HEK293 (cell line): ENCODE results near the gene RPS10.
A peak's percentile ranks its signal among the peaks of the same experiment; 100 is the strongest.

Experiments used
- CTCF ChIA-PET: fragments of 350-600 bp; formaldehyde crosslinking; extraction: SDS; loops from one replicate; lab custom pipeline; 2021; ENCODE audit warnings: antibody characterized with exemption; lab: Yijun Ruan, JAX
- POLR2A ChIA-PET: fragments of 300-600 bp; formaldehyde crosslinking; extraction: SDS; loops from one replicate; lab custom pipeline; 2020; ENCODE audit warnings: antibody characterized with exemption, inconsistent platforms; lab: Yijun Ruan, JAX
- H3K27ac ChIP-seq: fragments of 200-500 bp; sonication (Bioruptor generic); 2 replicates; pipeline ENCODE4 v1.5.1; 2014; ENCODE audit warnings: low read depth, low read length, control low read depth, inconsistent platforms; ENCODE audit errors: extremely low read depth
- H3K36me3 ChIP-seq, 2 experiments: fragments of 200-500 bp in 1 of 2; sonication (Bioruptor generic) in 1 of 2; 1 replicate in 1 of 2; 2 replicates in 1 of 2; pipeline ENCODE4 v1.5.1; 2014 to 2017; ENCODE audit warnings: inconsistent platforms in 2 of 2, low read length in 2 of 2; ENCODE audit not compliant: control insufficient read depth in 2 of 2, insufficient read depth in 1 of 2
- H3K4me1 ChIP-seq: fragments of 200-500 bp; sonication (Bioruptor generic); 2 replicates; pipeline ENCODE4 v1.5.1; 2014; ENCODE audit warnings: mild to moderate bottlenecking, low read length, inconsistent platforms; ENCODE audit not compliant: control insufficient read depth, insufficient read depth
- H3K4me3 ChIP-seq: 2 replicates; pipeline ENCODE4 v1.5.1; 2011; ENCODE audit warnings: low read depth, mild to moderate bottlenecking, control low read depth, low read length, moderate library complexity
- H3K9me3 ChIP-seq: fragments of 200-500 bp; sonication (Bioruptor generic); 2 replicates; pipeline ENCODE4 v1.5.1; 2014; ENCODE audit warnings: low read depth, low read length, inconsistent platforms; ENCODE audit not compliant: control insufficient read depth, insufficient read depth
- BCL6B ChIP-seq: fragments of 450-650 bp; formaldehyde crosslinking; IDR thresholded peaks from 2 replicates; pipeline ENCODE4 v1.5.1; 2017; ENCODE audit warnings: missing biosample characterization, missing genetic modification characterization
- GLI4 ChIP-seq: fragments of 450-650 bp; formaldehyde crosslinking; IDR thresholded peaks from 2 replicates; pipeline ENCODE4 v1.5.1; 2016; ENCODE audit warnings: missing biosample characterization, missing genetic modification characterization
- MZF1 ChIP-seq: fragments of 450-650 bp; formaldehyde crosslinking; IDR thresholded peaks from 2 replicates; pipeline ENCODE4 v1.5.1; 2017; ENCODE audit warnings: missing biosample characterization, missing genetic modification characterization, borderline replicate concordance
- PRDM1 ChIP-seq: fragments of 450-650 bp; formaldehyde crosslinking; IDR thresholded peaks from 2 replicates; pipeline ENCODE4; 2016; ENCODE audit warnings: missing biosample characterization, missing genetic modification characterization
- REPIN1 ChIP-seq: fragments of 450-650 bp; formaldehyde crosslinking; IDR thresholded peaks from 2 replicates; pipeline ENCODE4 v1.5.1; 2017; ENCODE audit warnings: missing biosample characterization, missing genetic modification characterization, low read depth
- ZBTB48 ChIP-seq: fragments of 450-650 bp; formaldehyde crosslinking; IDR thresholded peaks from 2 replicates; pipeline ENCODE4 v1.5.1; 2016; ENCODE audit warnings: missing biosample characterization, missing genetic modification characterization
- ZBTB8A ChIP-seq: fragments of 450-650 bp; formaldehyde crosslinking; IDR thresholded peaks from 2 replicates; pipeline ENCODE4 v1.5.1; 2016; ENCODE audit warnings: missing biosample characterization, missing genetic modification characterization
- ZEB2 ChIP-seq: fragments of 450-650 bp; formaldehyde crosslinking; IDR thresholded peaks from 2 replicates; pipeline ENCODE4 v1.5.1; 2016; ENCODE audit warnings: missing biosample characterization, missing genetic modification characterization
- ZIC2 ChIP-seq: fragments of 450-650 bp; formaldehyde crosslinking; IDR thresholded peaks from 2 replicates; pipeline ENCODE4 v1.5.1; 2016; ENCODE audit warnings: missing biosample characterization, missing genetic modification characterization
- ZNF10 ChIP-seq: fragments of 450-650 bp; formaldehyde crosslinking; IDR thresholded peaks from 2 replicates; pipeline ENCODE4 v1.5.1; 2017; ENCODE audit warnings: missing biosample characterization, missing genetic modification characterization
- ZNF114 ChIP-seq: fragments of 450-650 bp; formaldehyde crosslinking; IDR thresholded peaks from 2 replicates; pipeline ENCODE4 v1.5.0; 2017; ENCODE audit warnings: missing biosample characterization, missing genetic modification characterization
- ZNF132 ChIP-seq: fragments of 450-650 bp; formaldehyde crosslinking; IDR thresholded peaks from 2 replicates; pipeline ENCODE4 v1.5.1; 2017; ENCODE audit warnings: missing biosample characterization, missing genetic modification characterization, borderline replicate concordance
- ZNF140 ChIP-seq: fragments of 450-650 bp; formaldehyde crosslinking; IDR thresholded peaks from 2 replicates; pipeline ENCODE4 v1.5.1; 2016; ENCODE audit warnings: missing biosample characterization, missing genetic modification characterization
- ZNF146 ChIP-seq: fragments of 450-650 bp; formaldehyde crosslinking; IDR thresholded peaks from 2 replicates; pipeline ENCODE4 v1.5.1; 2016; ENCODE audit warnings: missing biosample characterization, missing genetic modification characterization
- ZNF155 ChIP-seq: fragments of 450-650 bp; formaldehyde crosslinking; IDR thresholded peaks from 2 replicates; pipeline ENCODE4 v1.5.1; 2016; ENCODE audit warnings: missing biosample characterization, missing genetic modification characterization
- ZNF214 ChIP-seq: fragments of 450-650 bp; formaldehyde crosslinking; IDR thresholded peaks from 2 replicates; pipeline ENCODE4 v1.5.1; 2017; ENCODE audit warnings: missing biosample characterization, mild to moderate bottlenecking, missing genetic modification characterization, borderline replicate concordance
- ZNF292 ChIP-seq: fragments of 450-650 bp; formaldehyde crosslinking; IDR thresholded peaks from 2 replicates; pipeline ENCODE4 v1.5.1; 2016; ENCODE audit warnings: low read depth, missing biosample characterization, missing genetic modification characterization, borderline replicate concordance
- ZNF302 ChIP-seq: fragments of 450-650 bp; formaldehyde crosslinking; IDR thresholded peaks from 2 replicates; pipeline ENCODE4 v1.5.1; 2016; ENCODE audit warnings: missing biosample characterization, missing genetic modification characterization, low read depth
- ZNF350 ChIP-seq: fragments of 450-650 bp; formaldehyde crosslinking; IDR thresholded peaks from 2 replicates; pipeline ENCODE4 v1.5.0; 2017; ENCODE audit warnings: missing biosample characterization, mild to moderate bottlenecking, missing genetic modification characterization
- ZNF354C ChIP-seq: fragments of 450-650 bp; formaldehyde crosslinking; IDR thresholded peaks from 2 replicates; pipeline ENCODE4 v1.5.1; 2016; ENCODE audit warnings: missing biosample characterization, missing genetic modification characterization, low read depth, borderline replicate concordance
- ZNF394 ChIP-seq: fragments of 450-650 bp; formaldehyde crosslinking; IDR thresholded peaks from 2 replicates; pipeline ENCODE4 v1.5.1; 2016; ENCODE audit warnings: missing biosample characterization, missing genetic modification characterization, mild to moderate bottlenecking, moderate library complexity, borderline replicate concordance
- ZNF623 ChIP-seq: fragments of 450-650 bp; formaldehyde crosslinking; IDR thresholded peaks from 2 replicates; pipeline ENCODE4 v1.5.1; 2016; ENCODE audit warnings: missing biosample characterization, missing genetic modification characterization
- ZNF626 ChIP-seq: fragments of 450-650 bp; sonication (Bioruptor Pico); formaldehyde crosslinking; IDR thresholded peaks from 2 replicates; pipeline ENCODE4 v1.5.1; 2018; ENCODE audit warnings: missing biosample characterization, missing genetic modification characterization, inconsistent platforms
- ZNF658 ChIP-seq: fragments of 450-650 bp; formaldehyde crosslinking; IDR thresholded peaks from 2 replicates; pipeline ENCODE4; 2016; ENCODE audit warnings: missing biosample characterization, missing genetic modification characterization
- ZNF701 ChIP-seq: fragments of 450-650 bp; formaldehyde crosslinking; IDR thresholded peaks from 2 replicates; pipeline ENCODE4 v1.5.1; 2016; ENCODE audit warnings: missing biosample characterization, missing genetic modification characterization
- ZNF791 ChIP-seq: fragments of 450-650 bp; formaldehyde crosslinking; IDR thresholded peaks from 2 replicates; pipeline ENCODE4 v1.5.1; 2016; ENCODE audit warnings: missing biosample characterization, missing genetic modification characterization
- ZNF837 ChIP-seq: fragments of 450-650 bp; formaldehyde crosslinking; IDR thresholded peaks from 2 replicates; pipeline ENCODE4 v1.5.1; 2016; ENCODE audit warnings: missing biosample characterization, missing genetic modification characterization

Gene RPS10

GRCh38 chr6:34375833-34376232 is 50.0 kb downstream of the RPS10 start:
- POLR2A ChIA-PET, result no interaction called here

GRCh38 chr6:34374508-34374907 is 51.4 kb downstream of the RPS10 start:
- TF ChIP-seq ZNF155 (no peak), ZNF114 (tag by site-specific recombination) (no peak), ZBTB8A (tag by site-specific recombination) (no peak), BCL6B (tag by site-specific recombination) (no peak), ZNF701 (tag by site-specific recombination) (no peak), ZNF626 (tag by site-specific recombination) (no peak), ZNF292 (tag by site-specific recombination) (no peak)
- ChIA-PET CTCF (interaction anchor here (0.6 kb wide), 1 partner anchor 63 kb away, joined by 6 read pairs; no protein-coding TSS in a partner anchor), POLR2A (no interaction called here)
- H3K27ac ChIP-seq, result no peak overlapping the region
- peaks cover 5% of the 10 kb centered on the region for H3K4me1 ChIP-seq
- H3K9me3 ChIP-seq, result no peaks in the 10 kb centered on the region
- H3K36me3 ChIP-seq, result no peaks in the 10 kb centered on the region; a peak in 1 of 3 replicates
- no peak overlapping the region for H3K4me3 ChIP-seq

More at GRCh38 chr6:34375833-34376232, 50.0 kb downstream of the RPS10 start:
- Histone ChIP-seq H3K4me1 (peaks cover 5% of the 10 kb centered on the region), H3K9me3 (no peaks in the 10 kb centered on the region), H3K4me3 (no peak overlapping the region), H3K27ac (0 out of 2 replicates have a peak overlapping the region, but pooled peaks have one; percentile 6), H3K36me3 (no peaks in the 10 kb centered on the region; a peak in 1 of 3 replicates)
- CTCF ChIA-PET, result interaction anchor here (0.7 kb wide), 1 partner anchor 11 kb away, joined by 4 read pairs; no protein-coding TSS in a partner anchor
- TF ChIP-seq ZNF394 (tag by site-specific recombination) (no peak), ZNF140 (tag by site-specific recombination) (peak; percentile 19; the same call in 1 of the 2 replicates), MZF1 (tag by site-specific recombination) (no peak), ZNF350 (tag by site-specific recombination) (no peak), ZNF214 (tag by site-specific recombination) (no peak), PRDM1 (tag by site-specific recombination) (peak; percentile 91), ZIC2 (tag by site-specific recombination) (no peak)

- H3K36me3 ChIP-seq, result no peaks in the 10 kb centered on the region; a peak in 1 of 3 replicates
- ChIA-PET POLR2A (interaction anchor here (0.7 kb wide), 1 partner anchor 47 kb away, joined by 8 read pairs; no protein-coding TSS in a partner anchor), CTCF (no interaction called here)
- no peaks in the 10 kb centered on the region for H3K9me3 ChIP-seq
- no peak for TF ChIP-seq ZNF623 (tag by site-specific recombination)
- no peak for TF ChIP-seq ZNF302 (tag by site-specific recombination)
- TF ChIP-seq REPIN1, result no peak
- no peak for TF ChIP-seq ZNF10 (tag by site-specific recombination)
- no peak for TF ChIP-seq ZIC2 (tag by site-specific recombination)
- no peak for TF ChIP-seq ZBTB48 (tag by site-specific recombination)
- no peak for TF ChIP-seq ZNF132 (tag by site-specific recombination)
- no peak for TF ChIP-seq GLI4 (tag by site-specific recombination)
- TF ChIP-seq ZNF146 (tag by site-specific recombination), result no peak
- TF ChIP-seq ZNF791 (tag by site-specific recombination), result no peak
- no peak for TF ChIP-seq ZEB2 (tag by site-specific recombination)
- no peak for TF ChIP-seq ZNF658 (tag by site-specific recombination)
- no peak for TF ChIP-seq ZNF140 (tag by site-specific recombination)
- no peak for TF ChIP-seq ZNF837 (tag by site-specific recombination)
- no peak for TF ChIP-seq ZNF354C
- peaks cover 5% of the 10 kb centered on the region for H3K4me1 ChIP-seq
- H3K4me3 ChIP-seq, result no peak overlapping the region
- H3K27ac ChIP-seq, result no peak overlapping the region
Observed at GRCh38 chr6:34374069-34374468, 51.8 kb downstream of the RPS10 start.
